ENCODE data around the gene PRSS57.
A peak's percentile ranks its signal among the peaks of the same experiment; 100 is the strongest.
"Not testable (repeated sequence)": the region's sequence is repeated elsewhere in the genome, so short reads cannot be mapped to it uniquely, and the experiment has no call there.

The PRSS57 gene

GRCh38 chr19:666985-667573 lies 28.2 kb downstream of the PRSS57 start:
- not testable (repeated sequence) for DNase-seq

GRCh38 chr19:664913-665443 lies 30.3 kb downstream of the PRSS57 start:
- peak; percentile 77 for DNase-seq

DNA sequence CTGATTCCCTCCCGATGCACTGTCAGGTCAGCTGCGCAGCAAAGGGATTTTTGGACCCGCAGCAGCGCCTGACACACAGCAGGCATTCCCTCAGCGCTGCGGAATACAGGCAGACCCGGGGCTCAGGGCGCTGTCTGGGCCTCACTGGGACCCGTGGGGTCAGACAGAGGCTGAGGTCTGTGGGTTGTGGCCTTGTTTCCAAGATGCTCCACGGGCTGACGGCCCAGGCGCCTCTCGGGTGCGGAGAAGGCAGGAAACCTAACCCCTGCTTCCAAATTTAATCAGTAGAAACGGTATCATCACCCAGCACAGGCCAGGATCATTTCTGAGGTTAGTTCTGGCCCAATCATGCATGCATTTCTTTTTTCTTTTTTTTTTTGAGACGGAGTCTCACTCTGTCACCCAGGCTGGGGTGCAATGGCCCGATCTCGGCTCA lies 31.6 kb downstream of the PRSS57 start:
- DNase-seq: no peak

GRCh38 chr19:662962-663681 lies 32.1 kb downstream of the PRSS57 start, which contains the start of gene RNF126:
RNF126 (minus strand) TSS chr19:663214; CDS start chr19:663121, 93 bp downstream.
- DNase-seq: peak; percentile 93

- no peak for DNase-seq
Measured at GRCh38 chr19:662207-662961, 32.9 kb downstream of the PRSS57 start.

DNA sequence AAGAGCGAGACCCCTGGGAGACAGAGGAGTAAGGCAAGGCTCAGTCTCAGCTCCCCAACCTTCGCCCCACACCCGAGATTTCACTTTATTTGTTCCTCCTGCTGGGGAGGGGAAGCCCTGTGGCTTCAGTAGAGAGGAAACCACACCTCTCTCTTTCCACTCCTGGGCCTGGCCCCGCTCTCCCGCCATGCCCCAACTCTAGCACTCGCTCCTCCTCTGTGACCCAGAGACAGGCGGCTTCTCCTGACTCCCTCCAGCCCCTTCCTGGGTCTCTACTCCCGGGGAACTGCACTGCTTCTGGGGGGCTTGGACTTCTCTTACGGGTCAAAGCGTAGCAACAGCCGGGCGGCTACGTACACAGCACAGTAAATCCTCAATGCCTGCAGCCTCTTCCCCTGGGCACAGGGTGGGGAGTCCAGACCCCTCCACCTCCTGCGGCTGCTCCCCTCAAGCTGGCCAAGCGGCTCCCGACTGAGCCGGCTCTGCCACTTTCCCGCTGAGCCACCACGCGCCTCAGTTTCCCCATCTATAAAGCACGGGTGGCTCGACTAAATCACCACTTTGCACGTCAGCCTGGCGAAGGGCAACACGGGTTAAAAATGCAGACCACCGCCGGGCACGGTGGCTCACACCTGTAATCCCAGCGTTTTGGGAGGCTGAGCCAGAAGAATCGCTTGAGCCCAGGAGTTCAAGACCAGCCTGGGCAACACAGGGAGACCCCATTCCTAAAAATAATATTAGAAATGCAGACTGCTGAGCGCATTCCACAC lies 33.6 kb downstream of the PRSS57 start:
- DNase-seq: no peak

DNA sequence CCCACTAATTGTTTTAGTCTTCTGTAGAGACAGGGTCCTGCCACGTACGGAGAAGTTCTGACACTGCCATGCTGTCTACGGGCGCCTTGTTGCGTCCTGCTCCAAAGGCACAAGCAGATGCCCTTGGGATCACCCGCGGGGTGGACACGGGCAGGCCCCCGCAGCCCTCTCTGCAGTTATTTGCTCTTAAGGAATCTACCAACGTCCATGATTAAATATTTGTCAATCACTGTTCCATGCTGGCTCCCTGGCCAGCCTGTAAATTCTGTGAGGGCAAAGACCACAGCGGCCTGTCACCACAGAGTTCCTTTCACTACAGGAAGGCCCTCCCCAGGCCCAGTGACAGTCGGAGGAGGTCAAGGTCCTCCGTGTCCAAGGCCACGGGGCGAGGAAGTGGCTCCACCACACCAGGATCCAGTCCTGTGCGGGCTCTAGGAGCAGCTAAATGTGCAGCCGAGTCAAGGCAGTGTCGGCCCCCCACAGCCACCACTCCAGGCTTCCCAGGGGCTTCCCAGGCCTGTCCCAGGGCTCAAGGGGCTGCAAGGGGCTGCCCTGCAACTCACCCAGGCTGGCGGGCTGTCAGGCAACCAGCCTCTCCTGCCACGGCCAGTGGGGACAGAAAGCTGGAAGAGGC lies 34.3 kb downstream of the PRSS57 start:
- DNase-seq: no peak

- DNase-seq: no peak
Measured at GRCh38 chr19:658916-659839, 36.1 kb downstream of the PRSS57 start.

- no peak for DNase-seq
Measured at GRCh38 chr19:658059-658839, 37.0 kb downstream of the PRSS57 start.

DNA sequence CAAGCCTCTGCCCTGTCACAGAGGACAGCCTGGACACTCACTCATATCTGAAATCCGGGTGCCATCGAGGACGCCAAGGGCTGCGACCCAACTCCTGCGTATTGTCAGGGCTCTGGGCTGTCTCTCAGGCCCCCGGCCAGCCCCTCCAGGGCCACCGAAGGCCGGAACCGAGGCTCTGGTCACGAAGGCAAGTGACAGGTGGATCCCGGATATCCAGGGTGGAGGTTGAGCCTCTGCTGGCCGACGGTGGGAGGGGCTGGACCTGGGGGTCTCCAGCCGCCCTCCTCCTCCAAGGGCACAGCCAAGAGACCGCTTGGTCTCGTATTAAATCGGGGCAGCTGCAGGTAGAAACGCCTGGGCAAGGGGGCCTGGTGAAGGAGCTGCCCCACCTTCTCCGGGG lies 37.6 kb downstream of the PRSS57 start:
- DNase-seq: no peak

DNA sequence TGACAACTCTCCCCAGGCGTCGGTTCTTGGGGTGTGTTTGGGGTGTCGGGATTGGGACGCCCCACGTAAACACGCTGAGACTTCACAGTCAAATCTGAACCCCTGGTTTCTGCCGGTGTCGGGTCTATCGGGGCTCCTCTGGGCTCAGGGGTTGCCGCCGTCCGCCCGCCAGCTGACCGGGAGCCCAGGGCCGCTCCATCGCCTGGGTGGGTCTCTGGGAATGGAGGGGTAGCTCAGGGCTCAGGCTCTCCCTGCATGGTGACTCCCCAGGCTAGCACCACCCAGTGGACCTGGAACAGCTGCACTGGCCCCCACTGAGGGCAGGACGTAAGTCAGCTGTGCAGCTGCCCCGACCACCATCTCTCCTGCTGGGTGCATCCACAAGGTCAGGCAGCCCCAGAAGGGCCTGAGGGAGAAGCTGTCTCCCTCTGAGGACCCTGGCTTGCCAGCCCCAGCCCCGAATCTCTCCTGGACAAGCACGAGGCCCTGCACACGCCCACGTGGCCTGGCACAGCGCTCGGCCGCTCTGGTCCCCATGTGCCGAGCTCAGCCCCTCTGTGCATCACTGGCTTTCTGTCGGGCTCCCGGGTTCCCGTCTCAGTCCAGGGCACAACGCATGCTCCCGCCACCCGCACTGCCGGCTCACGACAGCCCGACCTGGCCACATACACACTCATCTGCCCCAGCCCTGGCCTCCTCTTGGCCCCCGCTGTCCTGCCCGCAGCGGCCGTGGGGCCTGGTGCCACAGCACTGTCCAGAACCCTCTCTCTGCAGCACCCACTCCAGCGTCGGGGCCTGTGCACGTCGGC lies 38.3 kb downstream of the PRSS57 start:
- no peak for DNase-seq

DNA sequence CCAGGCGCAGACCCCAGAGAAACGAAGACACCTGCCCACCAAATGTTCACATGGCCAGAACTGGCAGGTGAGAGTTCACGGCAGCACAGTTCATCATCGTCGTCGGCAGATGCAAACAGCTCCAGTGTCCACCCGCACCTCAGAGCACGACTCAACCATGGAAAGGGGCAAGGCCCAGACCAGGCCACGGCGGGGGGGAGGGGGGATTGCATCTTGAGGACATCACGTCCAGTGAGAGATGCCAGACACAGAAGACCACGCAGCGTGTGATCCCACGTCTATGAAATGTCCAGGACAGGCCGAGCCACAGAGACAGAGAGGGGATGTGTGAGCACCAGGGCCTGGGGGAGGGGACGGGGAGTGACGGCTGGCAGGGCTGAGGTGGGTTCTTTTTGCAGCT lies 39.6 kb downstream of the PRSS57 start:
- no peak for DNase-seq

GRCh38 chr19:653425-653824 lies 41.8 kb downstream of the PRSS57 start:
- no peak for DNase-seq

DNA sequence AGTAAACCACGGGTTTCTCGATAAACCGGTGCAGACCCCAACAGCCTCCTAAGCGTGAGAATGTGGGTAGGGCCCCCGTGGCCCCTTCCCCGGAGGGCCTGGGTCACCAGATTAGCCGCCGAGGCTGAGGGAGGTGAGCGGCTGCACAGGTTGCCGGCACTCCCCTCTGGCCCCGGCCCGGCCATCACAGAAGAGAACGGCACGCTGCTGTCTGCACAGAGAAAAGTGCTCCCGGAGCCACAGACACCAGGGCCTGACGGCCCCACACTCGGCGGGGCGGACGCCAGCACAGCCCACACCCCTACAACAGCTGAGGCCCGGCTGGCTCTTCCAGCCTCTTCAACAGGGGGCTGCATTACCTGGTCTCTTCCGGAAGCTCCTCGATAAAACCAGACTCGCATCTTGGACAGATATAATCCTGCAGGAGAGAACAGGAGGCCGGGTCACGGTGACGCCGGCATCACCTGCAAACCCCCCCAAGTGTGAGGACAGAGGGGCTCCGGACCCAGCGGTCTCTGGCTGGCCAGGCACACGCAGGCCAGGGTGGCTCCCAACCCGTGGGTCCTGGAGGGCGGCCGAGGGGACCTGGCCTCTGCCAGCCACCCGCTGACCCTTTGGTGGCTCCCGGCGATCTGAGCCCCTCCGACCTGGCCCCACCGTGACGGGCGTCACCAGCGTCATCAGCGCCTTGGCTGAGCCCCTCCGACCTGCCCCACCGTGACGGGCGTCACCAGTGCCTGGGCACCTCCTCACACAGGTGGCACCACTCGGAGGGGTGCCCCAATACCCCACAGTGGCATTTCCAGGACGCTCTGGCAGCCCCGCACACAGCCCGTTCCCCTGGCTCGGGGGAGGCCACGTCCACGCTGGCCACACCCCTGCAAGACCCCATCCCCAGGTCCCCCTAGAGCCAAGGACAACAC lies 42.5 kb downstream of the PRSS57 start:
- DNase-seq: no peak

GRCh38 chr19:651991-652390 lies 43.3 kb downstream of the PRSS57 start:
- DNase-seq: no peak

DNA sequence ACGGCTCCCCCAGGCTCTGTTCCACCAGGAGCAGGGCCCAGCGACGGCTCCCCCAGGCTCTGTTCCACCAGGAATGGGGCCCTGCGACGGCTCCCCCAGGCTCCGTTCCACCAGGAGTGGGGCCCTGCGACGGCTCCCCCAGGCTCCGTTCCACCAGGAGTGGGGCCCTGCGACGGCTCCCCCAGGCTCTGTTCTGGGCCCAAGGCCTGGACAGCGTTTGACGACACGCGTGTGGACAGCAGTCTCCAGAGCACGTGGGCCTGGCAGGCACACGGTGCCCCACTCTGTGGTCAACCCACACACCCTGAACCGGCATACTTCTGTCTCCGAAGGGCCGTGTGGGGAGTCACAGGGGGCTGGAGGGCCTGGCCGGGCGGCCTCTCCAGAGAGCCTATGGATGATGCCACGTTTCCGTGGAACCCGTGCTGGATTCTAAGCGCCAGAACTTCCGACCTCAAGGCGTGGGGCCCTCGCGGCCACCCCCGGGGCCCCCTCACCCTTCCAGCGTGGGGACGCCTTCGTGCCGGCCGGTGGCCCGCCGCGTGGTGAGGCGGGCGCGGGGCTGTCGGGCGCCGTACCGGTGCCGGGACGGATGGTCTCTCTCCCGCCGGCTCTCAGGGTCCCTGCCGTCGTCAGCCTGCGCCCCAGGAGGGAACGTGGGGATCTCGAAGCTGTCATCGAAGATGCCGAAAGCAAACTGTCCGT lies 44.0 kb downstream of the PRSS57 start:
- no peak for DNase-seq

DNA sequence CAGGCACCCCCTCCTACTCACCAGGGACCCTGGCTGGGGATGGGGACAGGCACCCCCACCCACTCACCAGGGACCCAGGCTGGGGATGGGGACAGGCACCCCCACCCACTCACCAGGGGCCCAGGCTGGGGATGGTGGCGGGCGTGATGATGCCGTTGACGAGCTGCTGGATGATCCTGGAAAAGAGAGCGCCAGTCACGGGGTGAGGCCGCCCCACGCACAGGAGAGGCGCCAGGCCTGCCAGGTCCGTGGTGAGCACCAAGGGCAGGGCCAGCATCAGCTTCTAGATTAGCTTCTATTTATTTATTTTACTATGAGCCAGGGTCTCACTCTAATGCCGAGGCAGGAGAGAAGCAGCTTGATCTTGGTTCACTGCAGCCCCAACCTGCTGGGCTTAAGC lies 45.1 kb downstream of the PRSS57 start:
- no peak for DNase-seq

Data from T1000 (cell line).